ENCODE results near the gene TAS2R38. TPM values are rescaled to one million over a fixed set of nuclear protein-coding genes. Genes with fewer than 3 reads are reported as not detected.

Gene TAS2R38
- total RNA-seq: not detected

DNA sequence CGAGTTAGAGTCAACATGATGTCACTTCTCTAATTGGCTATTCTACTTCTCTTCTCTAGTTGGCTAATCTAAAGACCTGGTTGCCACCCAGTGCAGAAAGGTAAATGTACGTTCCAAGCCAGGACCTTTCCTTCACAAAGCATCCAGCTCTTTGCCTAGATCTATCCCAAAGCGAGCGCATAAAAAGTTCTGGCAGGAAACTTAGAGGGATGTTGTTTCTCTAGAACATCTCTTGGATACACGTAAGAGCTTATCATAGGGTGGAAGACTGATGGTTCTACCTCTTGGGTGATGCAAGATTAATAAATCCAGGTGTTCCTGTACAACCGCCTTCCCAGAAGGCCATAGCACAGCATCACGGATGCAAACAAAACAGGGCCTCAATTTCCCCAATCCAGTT, at the start of gene TAS2R38:
Gene TAS2R38 (minus strand): TSS at position 101 of the 400 bp plus-strand sequence. CDS start 84 bp downstream, at position 17.
- Mint-ChIP-seq H3K27me3 (ENCODE audit: low read depth) (no peaks in the 10 kb centered on the region), H3K4me3 (no peak within 1 kb of the TSS), H3K27ac (no peak within 1 kb of the TSS), H3K4me1 (ENCODE audit: low read depth) (no peaks in the 10 kb centered on the region), H3K36me3 (ENCODE audit: insufficient read depth in 2 of 2) (no peaks in the 10 kb centered on the region), H3K9me3 (no peaks in the 10 kb centered on the region)
- ATAC-seq (replicated peaks in 1 of 2) (no peak), DNase-seq (no peak)

DNA sequence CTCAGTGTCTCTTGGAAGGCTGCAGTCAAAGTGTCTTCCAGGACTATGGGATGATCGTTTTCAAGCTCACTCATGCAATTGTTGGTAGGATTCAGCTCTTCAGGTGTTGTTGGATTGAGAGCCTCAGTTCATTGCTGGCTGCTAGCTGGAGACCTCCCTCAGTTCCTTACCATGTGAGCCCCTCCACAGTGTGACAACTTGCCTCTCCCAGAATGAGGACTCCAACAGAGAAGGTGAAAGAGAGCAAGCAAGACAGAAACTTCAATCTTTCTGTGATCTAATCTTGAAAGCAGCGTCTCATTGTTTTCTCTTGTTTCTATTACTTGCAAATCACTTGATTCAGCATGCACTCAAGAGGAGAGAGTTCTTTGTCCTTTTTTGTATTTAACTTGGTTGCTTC, 44.6 kb upstream of the TAS2R38 start:
- no peak for DNase-seq
- H3K27me3 Mint-ChIP-seq (ENCODE audit: low read depth): peaks cover 7% of the 10 kb centered on the region
- ATAC-seq (replicated peaks in 1 of 2): no peak
- H3K27ac Mint-ChIP-seq: no peak overlapping the region
- no peak overlapping the region for H3K4me3 Mint-ChIP-seq
- H3K36me3 Mint-ChIP-seq (ENCODE audit: insufficient read depth in 2 of 2): no peaks in the 10 kb centered on the region
- no peaks in the 10 kb centered on the region for H3K4me1 Mint-ChIP-seq (ENCODE audit: low read depth)
- no peaks in the 10 kb centered on the region for H3K9me3 Mint-ChIP-seq

DNA sequence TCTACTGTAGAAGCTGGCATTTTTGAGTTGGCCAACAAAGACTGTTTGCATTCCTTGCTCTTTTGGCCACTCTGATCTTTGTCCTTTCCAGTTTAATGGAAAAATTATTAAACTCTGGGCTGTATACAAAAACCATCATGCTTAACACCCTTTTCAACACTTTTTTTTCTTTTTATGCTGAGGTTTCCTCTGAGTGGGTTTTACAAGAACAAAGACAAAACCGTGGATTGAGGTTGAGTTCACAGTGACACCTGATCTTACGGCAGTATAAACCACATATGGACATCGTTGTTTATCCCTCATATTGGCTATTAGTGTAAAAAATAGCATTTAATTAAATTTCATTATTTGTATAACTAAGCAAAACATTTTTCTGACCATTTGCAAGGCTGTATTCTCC, 43.9 kb upstream of the TAS2R38 start:
- ATAC-seq (replicated peaks in 1 of 2) (no peak), DNase-seq (no peak)
- Mint-ChIP-seq H3K4me1 (ENCODE audit: low read depth) (no peaks in the 10 kb centered on the region), H3K36me3 (ENCODE audit: insufficient read depth in 2 of 2) (no peaks in the 10 kb centered on the region), H3K4me3 (no peak overlapping the region), H3K9me3 (no peaks in the 10 kb centered on the region), H3K27me3 (ENCODE audit: low read depth) (peaks cover 7% of the 10 kb centered on the region), H3K27ac (no peak overlapping the region)

DNA sequence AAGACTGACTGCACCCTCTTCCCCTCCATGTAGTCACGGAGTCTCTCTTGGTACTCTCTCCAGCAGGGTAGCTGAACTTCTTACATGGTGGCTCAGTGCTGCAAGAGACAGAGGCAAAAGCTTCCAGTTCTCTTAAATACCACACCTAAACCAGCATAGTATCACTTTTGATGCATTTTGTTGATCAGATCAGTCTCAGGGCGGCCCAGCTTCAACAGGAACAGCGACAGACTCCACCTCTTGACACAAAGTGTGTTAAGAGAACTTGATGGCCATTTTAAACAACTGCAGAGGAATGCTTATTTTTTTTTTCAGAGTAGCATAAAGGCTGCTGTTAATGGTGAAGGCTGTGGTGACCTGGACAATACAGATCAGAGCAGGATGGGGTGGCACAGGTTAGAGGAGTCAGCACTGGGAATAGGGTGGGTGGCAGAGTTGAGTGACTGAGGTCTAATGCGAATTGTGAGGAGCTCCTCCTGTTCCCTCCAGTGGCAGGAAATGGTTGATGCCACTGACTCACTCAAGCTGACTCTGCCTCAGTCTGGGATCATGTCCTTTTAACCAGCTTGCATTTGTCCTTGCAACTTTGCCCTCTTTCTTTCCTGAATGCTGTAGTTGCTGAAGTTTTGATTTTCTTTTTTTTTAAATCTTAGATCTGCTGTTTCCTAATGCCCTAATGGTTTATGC, 39.4 kb upstream of the TAS2R38 start:
- ATAC-seq (replicated peaks in 1 of 2) (no peak), DNase-seq (no peak)
- H3K4me1 Mint-ChIP-seq (ENCODE audit: low read depth): no peaks in the 10 kb centered on the region
- peaks cover 1% of the 10 kb centered on the region for H3K27me3 Mint-ChIP-seq (ENCODE audit: low read depth)
- H3K4me3 Mint-ChIP-seq: no peak overlapping the region
- H3K36me3 Mint-ChIP-seq (ENCODE audit: insufficient read depth in 2 of 2): no peaks in the 10 kb centered on the region
- H3K9me3 Mint-ChIP-seq: no peaks in the 10 kb centered on the region
- no peak overlapping the region for H3K27ac Mint-ChIP-seq

DNA sequence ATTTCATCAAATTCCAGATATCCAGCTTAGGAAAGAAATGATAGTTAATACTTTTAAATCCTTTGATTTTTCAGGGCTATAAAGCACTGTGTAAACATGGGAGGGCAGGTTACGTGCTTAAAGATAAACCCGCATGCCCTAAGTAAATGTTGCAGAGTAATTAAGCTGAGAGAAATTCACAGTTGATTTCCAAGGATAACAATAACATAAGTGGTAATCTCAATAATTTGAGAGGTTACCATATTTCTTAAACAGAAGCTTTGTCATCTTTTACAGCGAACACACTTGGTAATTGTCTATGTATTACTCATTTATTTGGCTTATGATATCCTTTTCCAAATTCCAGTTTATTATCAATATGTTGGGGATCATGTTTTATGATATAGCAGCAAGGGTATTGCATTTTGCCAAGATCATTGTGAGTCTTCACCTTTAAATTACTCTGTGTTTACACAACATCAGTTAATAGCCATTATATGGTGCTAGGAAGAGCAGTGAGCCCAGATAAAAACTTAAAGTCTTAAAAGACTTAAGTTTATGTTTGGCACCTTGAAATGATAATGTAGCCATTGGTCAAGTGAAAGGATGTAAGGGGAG, 37.5 kb upstream of the TAS2R38 start:
- Mint-ChIP-seq H3K4me1 (ENCODE audit: low read depth) (no peaks in the 10 kb centered on the region), H3K9me3 (no peaks in the 10 kb centered on the region), H3K27ac (no peak overlapping the region), H3K27me3 (ENCODE audit: low read depth) (no peaks in the 10 kb centered on the region), H3K4me3 (no peak overlapping the region), H3K36me3 (ENCODE audit: insufficient read depth in 2 of 2) (no peaks in the 10 kb centered on the region)
- DNase-seq: no peak
- ATAC-seq (replicated peaks in 1 of 2): no peak

DNA sequence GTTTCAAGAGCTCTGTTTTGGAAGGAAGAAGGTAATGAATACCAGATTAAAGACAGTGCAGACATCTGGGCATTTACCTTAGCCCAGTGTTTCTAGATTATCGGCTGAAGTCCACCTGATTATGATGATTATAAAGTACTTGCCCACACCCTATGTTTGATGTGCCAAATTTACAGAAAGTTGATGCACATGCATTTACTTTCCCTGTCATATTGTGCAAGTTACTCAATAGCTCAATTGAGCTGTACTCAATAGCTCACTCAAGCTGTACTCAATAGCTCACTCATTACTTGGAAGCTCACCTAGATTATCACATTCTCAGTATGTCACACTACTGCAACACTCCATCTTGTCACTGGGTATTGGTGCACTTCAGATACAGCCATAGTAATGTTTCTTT, 35.6 kb upstream of the TAS2R38 start:
- Mint-ChIP-seq H3K9me3 (no peaks in the 10 kb centered on the region), H3K4me1 (ENCODE audit: low read depth) (no peaks in the 10 kb centered on the region), H3K27me3 (ENCODE audit: low read depth) (no peaks in the 10 kb centered on the region), H3K4me3 (no peak overlapping the region), H3K36me3 (ENCODE audit: insufficient read depth in 2 of 2) (no peaks in the 10 kb centered on the region), H3K27ac (no peak overlapping the region)
- ATAC-seq (replicated peaks in 1 of 2) (no peak), DNase-seq (no peak)

DNA sequence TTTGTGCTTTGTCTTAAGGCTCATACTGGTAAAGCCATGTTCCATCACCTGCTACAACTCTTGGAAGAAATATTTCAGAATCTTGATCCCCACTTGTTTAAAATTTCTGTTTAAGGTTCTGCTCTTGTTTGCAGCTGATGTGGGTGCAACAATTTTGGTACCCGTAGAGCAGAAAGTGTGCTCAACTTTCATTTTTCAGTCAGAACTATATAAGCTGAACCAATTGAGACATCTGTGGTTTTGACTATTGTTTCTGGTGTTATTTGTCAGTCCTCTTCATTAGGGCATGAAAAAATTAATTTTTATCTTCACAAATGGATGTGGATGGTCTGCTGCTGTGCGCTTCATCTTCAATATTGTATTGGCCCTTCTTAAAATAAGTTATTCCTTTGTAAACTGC, 33.0 kb upstream of the TAS2R38 start:
- H3K27me3 Mint-ChIP-seq (ENCODE audit: low read depth): no peaks in the 10 kb centered on the region
- no peaks in the 10 kb centered on the region for H3K36me3 Mint-ChIP-seq (ENCODE audit: insufficient read depth in 2 of 2)
- H3K27ac Mint-ChIP-seq: no peak overlapping the region
- ATAC-seq (replicated peaks in 1 of 2) (no peak), DNase-seq (no peak)
- H3K4me1 Mint-ChIP-seq (ENCODE audit: low read depth): no peaks in the 10 kb centered on the region
- H3K9me3 Mint-ChIP-seq: no peaks in the 10 kb centered on the region
- H3K4me3 Mint-ChIP-seq: no peak overlapping the region

DNA sequence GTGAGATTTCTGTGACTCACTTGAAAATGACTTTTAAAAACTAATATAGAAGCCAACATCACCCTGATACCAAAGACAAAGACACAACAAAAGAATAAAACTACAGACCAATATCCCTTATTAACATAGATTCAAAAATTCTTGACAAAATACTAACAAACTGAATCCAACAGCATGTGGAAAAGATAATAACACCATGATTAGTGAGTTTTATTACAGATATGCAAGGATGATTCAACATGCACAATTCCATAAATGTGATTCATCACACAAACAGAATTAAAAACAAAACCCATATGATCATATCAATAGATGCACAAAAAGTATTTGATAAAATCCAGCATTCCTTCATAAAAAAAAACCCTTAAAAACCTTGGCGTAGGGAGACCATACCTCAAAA, 28.6 kb upstream of the TAS2R38 start:
- no peaks in the 10 kb centered on the region for H3K27me3 Mint-ChIP-seq (ENCODE audit: low read depth)
- no peaks in the 10 kb centered on the region for H3K36me3 Mint-ChIP-seq (ENCODE audit: insufficient read depth in 2 of 2)
- no peaks in the 10 kb centered on the region for H3K9me3 Mint-ChIP-seq
- ATAC-seq (replicated peaks in 1 of 2) (no peak), DNase-seq (no peak)
- no peaks in the 10 kb centered on the region for H3K4me1 Mint-ChIP-seq (ENCODE audit: low read depth)
- H3K4me3 Mint-ChIP-seq: no peak overlapping the region
- H3K27ac Mint-ChIP-seq: no peak overlapping the region

DNA sequence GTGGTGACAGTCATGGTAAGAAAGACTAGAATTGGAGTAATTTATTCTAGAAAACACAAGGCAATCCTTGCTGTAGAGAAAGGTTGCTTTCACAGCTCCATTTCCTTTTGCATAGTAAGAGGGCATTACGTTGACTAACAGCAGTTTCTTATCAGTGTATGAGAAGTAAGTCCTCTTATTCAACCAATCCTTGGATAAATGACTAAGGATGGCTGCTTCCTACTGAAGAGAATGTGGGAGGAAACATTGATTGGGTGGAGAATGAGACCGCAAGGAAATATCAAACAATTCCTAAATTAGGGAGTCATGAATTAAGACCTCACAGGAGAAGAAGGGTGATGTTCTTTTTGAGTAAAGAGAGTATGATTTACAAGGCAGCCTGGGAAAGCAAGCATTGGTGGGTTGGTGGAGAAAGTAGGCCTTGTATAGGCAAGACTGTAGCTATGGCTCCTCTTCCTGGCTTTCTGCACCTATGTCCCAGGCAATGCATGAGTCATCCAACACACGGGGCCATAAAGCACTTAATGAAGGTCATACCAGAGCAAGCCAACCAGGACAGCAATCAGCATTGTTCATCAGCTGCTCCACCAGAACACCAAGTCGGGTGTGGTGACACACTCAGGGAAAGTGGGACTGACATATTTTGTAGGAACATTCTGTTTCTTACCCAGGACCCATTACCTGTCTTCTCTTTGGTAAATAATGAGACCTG, 27.7 kb upstream of the TAS2R38 start:
- Mint-ChIP-seq H3K4me1 (ENCODE audit: low read depth) (no peaks in the 10 kb centered on the region), H3K4me3 (no peak overlapping the region), H3K36me3 (ENCODE audit: insufficient read depth in 2 of 2) (no peaks in the 10 kb centered on the region), H3K27me3 (ENCODE audit: low read depth) (no peaks in the 10 kb centered on the region), H3K9me3 (no peaks in the 10 kb centered on the region), H3K27ac (no peak overlapping the region)
- ATAC-seq (replicated peaks in 1 of 2) (no peak), DNase-seq (no peak)

DNA sequence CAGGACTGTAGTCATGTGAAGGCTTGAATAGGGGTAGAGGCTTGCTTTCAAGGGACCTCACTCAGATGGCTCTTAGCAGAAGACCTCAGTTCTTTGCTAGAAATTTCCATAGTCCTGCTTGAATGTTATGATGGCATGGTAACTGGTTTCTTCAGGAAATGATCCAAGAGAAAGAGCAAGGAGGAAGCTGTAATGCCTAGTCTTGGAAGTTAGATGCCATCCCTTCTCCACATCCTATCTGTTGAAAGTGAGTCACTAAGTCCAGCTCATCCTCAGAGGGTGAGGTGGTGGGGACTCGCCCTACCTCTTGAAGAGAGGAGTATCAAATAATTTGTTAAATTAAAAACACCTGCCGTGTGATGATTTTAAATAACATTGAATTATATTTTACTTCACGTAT, 26.7 kb upstream of the TAS2R38 start:
- no peak for ATAC-seq (replicated peaks in 1 of 2)
- no peaks in the 10 kb centered on the region for H3K36me3 Mint-ChIP-seq (ENCODE audit: insufficient read depth in 2 of 2)
- H3K4me3 Mint-ChIP-seq: no peak overlapping the region
- no peaks in the 10 kb centered on the region for H3K27me3 Mint-ChIP-seq (ENCODE audit: low read depth)
- H3K9me3 Mint-ChIP-seq: no peaks in the 10 kb centered on the region
- H3K4me1 Mint-ChIP-seq (ENCODE audit: low read depth): no peaks in the 10 kb centered on the region
- no peak for DNase-seq
- no peak overlapping the region for H3K27ac Mint-ChIP-seq

DNA sequence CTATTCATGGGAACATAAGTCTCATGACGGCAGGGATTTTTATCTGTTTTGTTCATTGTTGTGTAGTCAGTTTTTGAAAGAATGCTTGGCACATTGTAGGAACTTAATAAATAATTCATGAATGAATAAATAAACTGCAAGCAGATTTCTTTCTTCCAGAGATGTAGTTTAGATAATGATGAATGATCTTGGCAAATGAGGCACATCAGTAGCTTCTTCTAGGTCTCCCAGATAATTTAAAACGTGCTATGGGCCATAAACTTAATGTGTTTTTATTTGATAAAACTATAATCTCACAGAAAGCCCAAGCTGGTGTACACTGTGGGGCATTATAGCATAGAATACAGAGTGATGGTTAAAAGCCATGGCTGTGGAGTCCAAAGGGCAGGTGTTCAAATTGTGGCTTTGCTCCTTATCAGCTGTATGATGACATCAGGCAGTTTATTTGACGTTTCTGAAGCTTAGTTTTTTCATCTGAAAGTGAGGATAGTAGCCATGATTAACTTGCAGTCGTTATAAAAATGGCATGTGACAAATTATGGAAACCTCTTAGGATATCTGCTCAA, 25.6 kb upstream of the TAS2R38 start:
- Mint-ChIP-seq H3K27ac (no peak overlapping the region), H3K4me3 (no peak overlapping the region), H3K9me3 (no peaks in the 10 kb centered on the region), H3K36me3 (ENCODE audit: insufficient read depth in 2 of 2) (no peaks in the 10 kb centered on the region), H3K4me1 (ENCODE audit: low read depth) (no peaks in the 10 kb centered on the region), H3K27me3 (ENCODE audit: low read depth) (no peaks in the 10 kb centered on the region)
- ATAC-seq (replicated peaks in 1 of 2) (no peak), DNase-seq (no peak)

DNA sequence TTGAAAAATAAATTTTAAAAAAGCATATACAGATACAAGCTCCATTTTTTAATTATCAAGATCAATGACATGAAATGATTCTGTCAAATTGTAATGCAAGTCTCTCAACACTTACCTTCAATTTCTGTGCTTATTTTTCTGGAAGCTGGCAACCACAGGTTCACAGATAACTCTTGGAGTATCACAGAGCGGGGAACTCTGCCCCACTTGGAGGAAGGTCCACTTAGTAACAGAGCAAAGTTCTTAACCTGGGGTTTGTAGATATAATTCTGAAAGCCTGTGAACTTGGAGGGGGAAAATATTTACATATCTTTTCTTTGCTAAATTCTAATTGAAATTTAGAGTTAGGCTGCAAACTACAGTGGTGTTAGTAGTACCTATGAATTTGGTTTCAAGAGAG, 19.8 kb upstream of the TAS2R38 start:
- Mint-ChIP-seq H3K4me1 (ENCODE audit: low read depth) (no peaks in the 10 kb centered on the region), H3K27me3 (ENCODE audit: low read depth) (peaks cover 4% of the 10 kb centered on the region), H3K27ac (no peak overlapping the region), H3K4me3 (no peak overlapping the region), H3K36me3 (ENCODE audit: insufficient read depth in 2 of 2) (no peaks in the 10 kb centered on the region), H3K9me3 (no peaks in the 10 kb centered on the region)
- no peak for ATAC-seq (replicated peaks in 1 of 2)
- no peak for DNase-seq

DNA sequence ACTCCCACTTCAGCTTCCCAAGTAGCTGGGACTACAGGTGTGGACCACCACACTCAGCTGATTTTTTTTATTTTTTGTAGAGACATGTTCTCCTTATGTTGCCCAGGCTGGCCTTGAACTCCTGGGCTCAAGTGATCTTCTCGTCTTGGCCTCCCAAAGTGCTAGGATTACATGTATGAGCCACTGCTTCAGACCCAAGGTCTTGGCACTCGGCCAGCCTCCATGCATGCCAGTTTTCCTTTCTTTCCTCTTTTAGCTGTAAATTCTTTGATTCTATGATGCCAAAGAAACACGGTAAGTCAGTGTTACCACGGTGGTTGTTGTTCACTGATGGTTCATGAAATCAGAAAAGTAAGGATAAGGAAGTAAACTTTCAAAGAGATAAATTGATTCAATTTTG, 19.1 kb upstream of the TAS2R38 start:
- no peak for DNase-seq
- Mint-ChIP-seq H3K4me3 (no peak overlapping the region), H3K9me3 (no peaks in the 10 kb centered on the region), H3K27me3 (ENCODE audit: low read depth) (peaks cover 4% of the 10 kb centered on the region), H3K27ac (no peak overlapping the region), H3K4me1 (ENCODE audit: low read depth) (no peaks in the 10 kb centered on the region), H3K36me3 (ENCODE audit: insufficient read depth in 2 of 2) (no peaks in the 10 kb centered on the region)
- no peak for ATAC-seq (replicated peaks in 1 of 2)
